Nephron progenitor cell (in vitro differentiated cells): Measurements from ENCODE around the gene TRMT44.
"Not testable (repeated sequence)": the region's sequence is repeated elsewhere in the genome, so short reads cannot be mapped to it uniquely, and the experiment has no call there.

Experiments used
- DNase-seq: peaks from one replicate; pipeline ENCODE4 v3.0.0; 2021
- H3K27ac Mint-ChIP-seq: 2 replicates; pipeline ENCODE4 v1.8.0; 2021; ENCODE audit warnings: mild to moderate bottlenecking, moderate library complexity, mixed read lengths
- H3K27me3 Mint-ChIP-seq: 2 replicates; pipeline ENCODE4 v1.8.0; 2021; ENCODE audit warnings: mild to moderate bottlenecking, low read depth, mixed read lengths; ENCODE audit not compliant: poor library complexity
- H3K36me3 Mint-ChIP-seq: 2 replicates; pipeline ENCODE4 v1.8.0; 2021; ENCODE audit warnings: low read depth, mixed read lengths
- H3K4me1 Mint-ChIP-seq: 2 replicates; pipeline ENCODE4 v1.8.0; 2021; ENCODE audit warnings: mixed read lengths
- H3K4me3 Mint-ChIP-seq: 2 replicates; pipeline ENCODE4 v1.8.0; 2021; ENCODE audit warnings: mild to moderate bottlenecking, moderate library complexity, mixed read lengths
- H3K9me3 Mint-ChIP-seq: 2 replicates; pipeline ENCODE4 v1.8.0; 2021; ENCODE audit warnings: mild to moderate bottlenecking, moderate library complexity, mixed read lengths
- TF ChIP-seq, protein P1 (sequence below): fragments of 200-600 bp; sonication (generic); IDR thresholded peaks from 2 replicates; pipeline ENCODE4 v1.5.0; 2021; ENCODE audit warnings: antibody characterized with exemption

Gene TRMT44

DNA sequence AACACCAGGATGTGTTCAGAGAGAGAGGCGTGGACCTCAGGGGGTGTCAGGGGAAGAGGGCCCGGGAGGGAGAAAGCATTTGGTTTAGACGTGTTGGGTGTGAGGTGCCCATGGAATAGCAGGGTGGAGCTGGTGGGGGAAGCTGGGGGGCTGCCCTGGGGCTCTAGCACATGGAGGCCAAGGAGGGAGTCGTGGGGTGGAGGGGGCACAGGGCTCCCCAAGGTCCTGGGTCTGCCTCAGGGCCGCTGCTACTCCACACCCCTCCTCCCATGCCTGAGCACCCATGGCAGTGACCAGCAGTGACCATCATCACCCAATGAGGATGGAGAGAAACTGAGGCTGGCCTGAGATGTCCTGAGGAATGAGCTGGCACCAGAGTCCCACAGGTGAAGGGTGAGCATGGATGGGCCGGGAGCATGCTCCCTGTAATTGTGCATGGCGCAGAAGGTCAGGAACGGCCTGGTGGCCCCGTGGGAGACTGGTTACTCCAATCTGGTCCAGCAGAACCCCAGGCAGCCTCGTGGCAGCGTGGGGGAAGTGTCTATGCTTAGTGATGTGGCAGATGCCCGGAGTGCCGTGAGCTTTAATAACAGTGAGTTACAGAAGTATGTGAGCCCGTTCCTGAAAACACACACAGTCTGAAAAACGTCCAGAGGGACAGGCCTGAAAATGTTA, 70.2 kb downstream of the TRMT44 start:
- peaks cover 16% of the 10 kb centered on the region for H3K9me3 Mint-ChIP-seq
- peaks cover 5% of the 10 kb centered on the region for H3K4me1 Mint-ChIP-seq
- TF ChIP-seq, protein P1, sequence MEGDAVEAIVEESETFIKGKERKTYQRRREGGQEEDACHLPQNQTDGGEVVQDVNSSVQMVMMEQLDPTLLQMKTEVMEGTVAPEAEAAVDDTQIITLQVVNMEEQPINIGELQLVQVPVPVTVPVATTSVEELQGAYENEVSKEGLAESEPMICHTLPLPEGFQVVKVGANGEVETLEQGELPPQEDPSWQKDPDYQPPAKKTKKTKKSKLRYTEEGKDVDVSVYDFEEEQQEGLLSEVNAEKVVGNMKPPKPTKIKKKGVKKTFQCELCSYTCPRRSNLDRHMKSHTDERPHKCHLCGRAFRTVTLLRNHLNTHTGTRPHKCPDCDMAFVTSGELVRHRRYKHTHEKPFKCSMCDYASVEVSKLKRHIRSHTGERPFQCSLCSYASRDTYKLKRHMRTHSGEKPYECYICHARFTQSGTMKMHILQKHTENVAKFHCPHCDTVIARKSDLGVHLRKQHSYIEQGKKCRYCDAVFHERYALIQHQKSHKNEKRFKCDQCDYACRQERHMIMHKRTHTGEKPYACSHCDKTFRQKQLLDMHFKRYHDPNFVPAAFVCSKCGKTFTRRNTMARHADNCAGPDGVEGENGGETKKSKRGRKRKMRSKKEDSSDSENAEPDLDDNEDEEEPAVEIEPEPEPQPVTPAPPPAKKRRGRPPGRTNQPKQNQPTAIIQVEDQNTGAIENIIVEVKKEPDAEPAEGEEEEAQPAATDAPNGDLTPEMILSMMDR = no peak
- no peak overlapping the region for H3K4me3 Mint-ChIP-seq
- peak overlapping the region; percentile 38 for H3K27ac Mint-ChIP-seq
- H3K27me3 Mint-ChIP-seq = peaks cover 13% of the 10 kb centered on the region
- no peaks in the 10 kb centered on the region for H3K36me3 Mint-ChIP-seq
- no peak for DNase-seq

DNA sequence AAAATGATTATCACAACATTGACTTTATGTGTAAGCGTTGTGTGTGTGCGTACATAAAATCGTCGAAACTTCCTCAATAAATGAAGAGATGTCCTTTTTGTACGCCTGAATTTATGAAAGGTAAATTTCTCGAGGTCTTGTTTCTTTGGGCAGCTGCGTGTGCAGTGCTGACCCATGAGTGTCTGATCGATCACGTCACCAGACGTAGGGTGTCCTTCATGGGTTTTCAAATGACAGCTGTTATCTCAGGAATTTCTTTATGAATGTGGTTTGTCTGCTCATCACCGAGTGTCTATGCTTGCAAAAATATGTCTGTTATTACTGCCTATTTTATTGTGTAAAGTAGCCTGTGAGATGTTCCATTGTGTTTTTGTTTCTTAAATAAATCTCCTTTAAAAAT, 71.9 kb downstream of the TRMT44 start:
- Mint-ChIP-seq H3K9me3 (peaks cover 16% of the 10 kb centered on the region), H3K36me3 (no peaks in the 10 kb centered on the region), H3K27ac (no peak overlapping the region), H3K4me1 (peaks cover 2% of the 10 kb centered on the region), H3K4me3 (no peak overlapping the region), H3K27me3 (peaks cover 18% of the 10 kb centered on the region)
- TF ChIP-seq, protein P1 = no peak
- no peak for DNase-seq

DNA sequence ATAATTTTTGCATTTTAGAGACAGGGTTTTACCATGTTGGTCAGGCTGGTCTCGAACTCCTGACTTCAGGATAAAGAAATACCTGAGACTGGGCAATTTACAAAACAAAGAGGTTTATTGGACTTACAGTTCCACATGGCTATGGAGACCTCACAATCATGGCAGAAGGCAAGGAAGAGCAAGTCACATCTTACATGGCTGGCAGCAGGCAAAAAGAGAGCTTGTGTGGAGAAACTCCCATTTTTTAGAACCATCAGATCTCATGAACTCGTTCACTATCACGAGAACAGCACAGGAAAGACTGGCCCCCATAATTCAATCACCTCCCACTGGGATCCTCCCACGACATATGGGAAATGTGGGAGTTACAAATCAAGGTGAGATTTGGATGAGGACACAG, 72.5 kb downstream of the TRMT44 start:
- not testable (repeated sequence) for H3K27ac Mint-ChIP-seq, H3K36me3 Mint-ChIP-seq, H3K4me1 Mint-ChIP-seq, DNase-seq, H3K4me3 Mint-ChIP-seq
- peaks cover 16% of the 10 kb centered on the region for H3K9me3 Mint-ChIP-seq
- peaks cover 15% of the 10 kb centered on the region for H3K27me3 Mint-ChIP-seq

DNA sequence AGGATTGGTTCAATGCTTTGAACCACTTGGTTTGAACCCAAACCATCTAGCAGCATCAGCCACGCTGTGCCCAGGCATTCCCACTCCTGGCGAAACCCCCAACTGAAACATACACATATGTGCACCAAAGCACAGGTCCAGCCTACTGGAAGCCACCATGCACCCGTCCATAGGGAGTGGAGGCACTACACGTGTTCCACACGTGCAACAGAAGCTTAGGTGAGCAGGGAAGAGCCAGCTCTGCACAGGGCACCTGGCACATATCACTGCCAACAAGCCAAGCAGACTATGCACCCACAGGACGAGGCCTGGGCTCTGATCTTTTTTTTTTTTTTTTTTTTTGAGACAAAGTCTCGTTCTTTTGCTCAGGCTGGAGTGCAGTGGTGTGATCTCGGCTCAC, 73.4 kb downstream of the TRMT44 start:
- Mint-ChIP-seq H3K27ac (no peak overlapping the region), H3K36me3 (no peaks in the 10 kb centered on the region)

GRCh38 chr4:8514391-8514790, 73.8 kb downstream of the TRMT44 start:
- H3K27me3 Mint-ChIP-seq = peaks cover 12% of the 10 kb centered on the region
- no peak for DNase-seq
- TF ChIP-seq, protein P1 = no peak
- H3K4me1 Mint-ChIP-seq = no peaks in the 10 kb centered on the region
- no peak overlapping the region for H3K27ac Mint-ChIP-seq
- peaks cover 16% of the 10 kb centered on the region for H3K9me3 Mint-ChIP-seq
- no peaks in the 10 kb centered on the region for H3K36me3 Mint-ChIP-seq
- H3K4me3 Mint-ChIP-seq = no peak overlapping the region

More for the DNA sequence above, 73.4 kb downstream of the TRMT44 start:
- no peak overlapping the region for H3K4me3 Mint-ChIP-seq
- TF ChIP-seq, protein P1 = no peak
- no peaks in the 10 kb centered on the region for H3K4me1 Mint-ChIP-seq
- H3K9me3 Mint-ChIP-seq = peaks cover 16% of the 10 kb centered on the region
- no peak for DNase-seq
- peaks cover 12% of the 10 kb centered on the region for H3K27me3 Mint-ChIP-seq

DNA sequence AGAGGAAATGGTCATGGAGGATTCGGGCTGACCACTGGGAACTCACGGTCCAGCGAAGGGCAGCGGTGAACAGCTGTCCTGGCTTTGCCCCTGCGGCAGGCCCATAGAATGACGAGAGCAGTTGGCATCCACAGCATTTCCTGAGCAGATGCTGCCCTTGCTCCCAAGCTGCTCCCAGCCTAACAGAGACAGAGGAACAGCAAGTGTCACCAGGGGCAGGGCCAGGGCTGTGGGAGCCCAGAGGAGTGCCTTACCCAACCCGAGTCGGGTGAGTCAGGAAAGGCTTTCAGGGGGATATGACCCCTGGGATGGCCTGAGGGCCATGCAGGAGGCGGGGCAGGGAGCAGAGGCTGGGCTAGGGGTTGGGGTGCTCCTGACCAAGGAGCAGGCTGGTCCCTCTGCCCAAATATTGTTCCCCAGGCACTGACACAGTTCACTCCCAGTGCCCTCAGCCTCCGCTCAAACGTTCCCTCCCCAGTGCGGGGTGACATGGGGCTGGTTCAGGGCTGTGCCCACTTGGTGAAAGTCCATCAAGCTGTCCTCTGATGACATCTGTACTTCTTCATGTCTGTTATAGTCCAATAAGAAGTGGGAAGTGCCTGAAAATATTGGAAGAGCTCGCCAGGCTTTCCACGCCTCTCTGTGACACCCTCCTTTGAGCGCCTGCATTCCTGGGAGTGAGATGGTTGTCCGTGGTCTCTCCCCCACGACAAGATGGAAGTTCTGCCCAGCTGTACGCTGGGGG, 74.9 kb downstream of the TRMT44 start:
- Mint-ChIP-seq H3K9me3 (peaks cover 25% of the 10 kb centered on the region), H3K4me3 (no peak overlapping the region), H3K36me3 (no peaks in the 10 kb centered on the region), H3K4me1 (no peaks in the 10 kb centered on the region), H3K27me3 (peaks cover 15% of the 10 kb centered on the region), H3K27ac (no peak overlapping the region)
- TF ChIP-seq, protein P1 = no peak
- DNase-seq = no peak
